HFFc6 (cell line): ENCODE data around the gene DDIT4. TPM values are rescaled to one million over a fixed set of nuclear protein-coding genes. Genes with fewer than 3 reads are reported as not detected.
A peak's percentile ranks its signal among the peaks of the same experiment; 100 is the strongest.

Experiments
- DNase-seq: peaks from one replicate; pipeline ENCODE4 v3.0.0-alpha.2; 2018
- H3K27ac Mint-ChIP-seq: 2 replicates; pipeline ENCODE4 v1.8.0; 2020; ENCODE audit warnings: mild to moderate bottlenecking, mixed read lengths
- H3K27me3 Mint-ChIP-seq: 2 replicates; pipeline ENCODE4 v1.8.0; 2021; ENCODE audit warnings: mild to moderate bottlenecking, moderate library complexity, mixed read lengths; ENCODE audit not compliant: insufficient read depth
- H3K36me3 Mint-ChIP-seq: 2 replicates; pipeline ENCODE4 v1.8.0; 2021; ENCODE audit warnings: low read depth, mixed read lengths
- H3K4me1 Mint-ChIP-seq: 2 replicates; pipeline ENCODE4 v1.8.0; 2020; ENCODE audit warnings: low read depth, mixed read lengths
- H3K4me3 Mint-ChIP-seq: 2 replicates; pipeline ENCODE4 v1.8.0; 2020; ENCODE audit warnings: mild to moderate bottlenecking, moderate library complexity, mixed read lengths
- H3K9me3 Mint-ChIP-seq: 2 replicates; pipeline ENCODE4 v1.8.0; 2020; ENCODE audit warnings: mild to moderate bottlenecking, mixed read lengths
- CTCF ChIP-seq: fragments of 200-600 bp; sonication (generic); IDR thresholded peaks from 2 replicates; pipeline ENCODE4 v1.5.0; 2021; ENCODE audit warnings: antibody characterized with exemption, mild to moderate bottlenecking
- total RNA-seq, 6 experiments: library from RNA; stranded (reverse); fragmentation: NEBNext Ultra II Directional; extraction: Animal tissue kit (Norgen Biotek cat#: 25700); gene quantifications; 2 replicates in 1 of 6; 3 replicates in 5 of 6; pipeline ENCODE4 v1.2.3, GENCODE V29; 2021

The DDIT4 gene
- total RNA-seq, 6 experiments from 2014 or later = 27.7 to 32.4 (median 30.0) TPM

GRCh38 chr10:72321248-72322029 is 47.7 kb downstream of the DDIT4 start:
- peaks cover 34% of the 10 kb centered on the region for H3K4me1 Mint-ChIP-seq
- H3K36me3 Mint-ChIP-seq = no peaks in the 10 kb centered on the region
- no peak overlapping the region; the same call in 1 of the 2 replicates for H3K4me3 Mint-ChIP-seq
- peaks cover 3% of the 10 kb centered on the region for H3K27me3 Mint-ChIP-seq
- peak overlapping the region; percentile 100 for H3K27ac Mint-ChIP-seq
- no peaks in the 10 kb centered on the region for H3K9me3 Mint-ChIP-seq
- TF ChIP-seq CTCF = no peak
- no peak for DNase-seq

- H3K4me3 Mint-ChIP-seq = no peak overlapping the region
- TF ChIP-seq CTCF = no peak
- no peaks in the 10 kb centered on the region for H3K36me3 Mint-ChIP-seq
Measured at GRCh38 chr10:72322030-72322279, 48.2 kb downstream of the DDIT4 start.

GRCh38 chr10:72322280-72323058 is 48.7 kb downstream of the DDIT4 start:
- Mint-ChIP-seq H3K27ac (peak overlapping the region; percentile 68), H3K4me3 (no peak overlapping the region), H3K27me3 (peaks cover 3% of the 10 kb centered on the region), H3K9me3 (no peaks in the 10 kb centered on the region), H3K4me1 (peaks cover 34% of the 10 kb centered on the region), H3K36me3 (no peaks in the 10 kb centered on the region)
- DNase-seq = no peak
- TF ChIP-seq CTCF = no peak

More at GRCh38 chr10:72322030-72322279, 48.2 kb downstream of the DDIT4 start:
- H3K4me1 Mint-ChIP-seq = peaks cover 34% of the 10 kb centered on the region
- peaks cover 3% of the 10 kb centered on the region for H3K27me3 Mint-ChIP-seq
- DNase-seq = no peak
- no peaks in the 10 kb centered on the region for H3K9me3 Mint-ChIP-seq
- H3K27ac Mint-ChIP-seq = peak overlapping the region; percentile 68

- no peak for DNase-seq
- H3K27ac Mint-ChIP-seq = no peak overlapping the region
- no peaks in the 10 kb centered on the region for H3K9me3 Mint-ChIP-seq
- H3K27me3 Mint-ChIP-seq = peaks cover 3% of the 10 kb centered on the region
- no peak for TF ChIP-seq CTCF
- peaks cover 32% of the 10 kb centered on the region for H3K4me1 Mint-ChIP-seq
- H3K36me3 Mint-ChIP-seq = no peaks in the 10 kb centered on the region
- H3K4me3 Mint-ChIP-seq = no peak overlapping the region
Measured at GRCh38 chr10:72323108-72323749, 49.5 kb downstream of the DDIT4 start.

GRCh38 chr10:72323771-72324191 is 50.1 kb downstream of the DDIT4 start:
- no peak overlapping the region for H3K4me3 Mint-ChIP-seq
- peaks cover 27% of the 10 kb centered on the region for H3K4me1 Mint-ChIP-seq
- peaks cover 3% of the 10 kb centered on the region for H3K27me3 Mint-ChIP-seq
- H3K36me3 Mint-ChIP-seq = no peaks in the 10 kb centered on the region
- H3K27ac Mint-ChIP-seq = no peak overlapping the region
- H3K9me3 Mint-ChIP-seq = no peaks in the 10 kb centered on the region
- TF ChIP-seq CTCF = no peak
- DNase-seq = no peak

Other genes with a start within 250 kb of the DDIT4 start
- not detected for gene SPOCK2, start 185.4 kb upstream of the DDIT4 start, total RNA-seq
- gene ANAPC16, start 57.9 kb upstream of the DDIT4 start, total RNA-seq = 10 to 100 TPM; 40.4 to 46.0 (median 40.7) TPM
- gene ASCC1, start 57.6 kb upstream of the DDIT4 start, total RNA-seq = 10 to 100 TPM; 21.0 to 29.6 (median 25.3) TPM
- 10 to 100 TPM; 36.3 to 42.5 (median 39.0) TPM for gene DNAJB12, start 81.0 kb downstream of the DDIT4 start, total RNA-seq